OCI-LY7 (cell line): Measurements from ENCODE around the gene MYO16.

Experiments
- EZH2phosphoT487 ChIP-seq: fragments of 200-600 bp; sonication (generic); IDR thresholded peaks from 2 replicates; pipeline ENCODE4 v1.6.1; 2018; ENCODE audit warnings: low read depth, borderline replicate concordance, mild to moderate bottlenecking, mixed run types, antibody characterized with exemption, low read length, moderate library complexity, mixed read lengths
- TF ChIP-seq, protein P1 (sequence below): fragments of 200-600 bp; sonication (generic); conservative IDR thresholded peaks from 2 replicates; pipeline ENCODE4 v1.5.1; 2014; ENCODE audit warnings: mild to moderate bottlenecking, antibody characterized with exemption, low read length, moderate library complexity, mixed read lengths

DNA sequence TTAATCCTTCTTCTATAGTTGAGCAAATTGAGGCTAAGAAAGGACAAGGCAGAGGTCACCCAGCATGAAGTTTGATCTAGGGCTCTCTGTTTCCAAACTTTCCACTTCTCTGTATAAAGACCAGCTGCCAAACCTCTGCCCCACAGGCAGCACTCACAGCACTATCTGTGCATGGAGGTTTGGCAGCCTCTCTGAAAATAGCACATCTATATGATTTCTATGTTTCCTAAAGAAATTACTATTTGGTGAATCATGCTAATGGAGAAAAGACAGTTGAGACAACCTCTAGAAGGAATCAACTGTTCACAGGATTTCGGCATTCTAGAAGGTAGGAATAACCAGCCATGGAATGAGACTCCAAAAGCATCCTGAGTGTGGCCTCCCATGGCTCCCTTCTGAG lies 602.5 kb downstream of the MYO16 start:
- TF ChIP-seq, protein P1, sequence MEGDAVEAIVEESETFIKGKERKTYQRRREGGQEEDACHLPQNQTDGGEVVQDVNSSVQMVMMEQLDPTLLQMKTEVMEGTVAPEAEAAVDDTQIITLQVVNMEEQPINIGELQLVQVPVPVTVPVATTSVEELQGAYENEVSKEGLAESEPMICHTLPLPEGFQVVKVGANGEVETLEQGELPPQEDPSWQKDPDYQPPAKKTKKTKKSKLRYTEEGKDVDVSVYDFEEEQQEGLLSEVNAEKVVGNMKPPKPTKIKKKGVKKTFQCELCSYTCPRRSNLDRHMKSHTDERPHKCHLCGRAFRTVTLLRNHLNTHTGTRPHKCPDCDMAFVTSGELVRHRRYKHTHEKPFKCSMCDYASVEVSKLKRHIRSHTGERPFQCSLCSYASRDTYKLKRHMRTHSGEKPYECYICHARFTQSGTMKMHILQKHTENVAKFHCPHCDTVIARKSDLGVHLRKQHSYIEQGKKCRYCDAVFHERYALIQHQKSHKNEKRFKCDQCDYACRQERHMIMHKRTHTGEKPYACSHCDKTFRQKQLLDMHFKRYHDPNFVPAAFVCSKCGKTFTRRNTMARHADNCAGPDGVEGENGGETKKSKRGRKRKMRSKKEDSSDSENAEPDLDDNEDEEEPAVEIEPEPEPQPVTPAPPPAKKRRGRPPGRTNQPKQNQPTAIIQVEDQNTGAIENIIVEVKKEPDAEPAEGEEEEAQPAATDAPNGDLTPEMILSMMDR: no peak
- TF ChIP-seq EZH2phosphoT487: no peak
